Amygdala (tissue), 56 donors: Measurements from ENCODE around the gene UVRAG.

Experiments
- DNase-seq, 56 donors: peaks; one replicate each; lab custom pipeline; 2025; lab: John Stamatoyannopoulos, UW

Gene UVRAG

GRCh38 chr11:75802913-75803820 lies 11.8 kb upstream of the UVRAG start:
- DNase-seq, result peak in 54 of 56 donors; percentile 7 to 92 (median 49)

GRCh38 chr11:75809111-75809510 lies 5.9 kb upstream of the UVRAG start:
- DNase-seq, result no peak

- DNase-seq, result no peak
Observed at GRCh38 chr11:75809991-75810390, 5.0 kb upstream of the UVRAG start.

GRCh38 chr11:75810637-75811390 lies 4.2 kb upstream of the UVRAG start:
- no peak for DNase-seq

- DNase-seq, result no peak
Observed at GRCh38 chr11:75811485-75811884, 3.5 kb upstream of the UVRAG start.

GRCh38 chr11:75812542-75813040 lies 2.4 kb upstream of the UVRAG start:
- no peak for DNase-seq

- no peak for DNase-seq
Observed at GRCh38 chr11:75813124-75813523, 1.9 kb upstream of the UVRAG start.

- no peak for DNase-seq
Observed at GRCh38 chr11:75813622-75814039, 1.4 kb upstream of the UVRAG start.

- no peak for DNase-seq
Observed at GRCh38 chr11:75814363-75814676, 690 bp upstream of the UVRAG start.

GRCh38 chr11:75815345-75816168 lies 547 bp downstream of the UVRAG start:
- DNase-seq, result peak in 9 of 56 donors; percentile 42 to 62 (median 53)

GRCh38 chr11:75816561-75817239 lies 1.7 kb downstream of the UVRAG start:
- DNase-seq, result no peak

GRCh38 chr11:75820645-75821044 lies 5.6 kb downstream of the UVRAG start:
- DNase-seq, result no peak

GRCh38 chr11:75821202-75821601 lies 6.2 kb downstream of the UVRAG start:
- DNase-seq, result no peak

GRCh38 chr11:75822541-75822940 lies 7.5 kb downstream of the UVRAG start:
- no peak for DNase-seq

GRCh38 chr11:75823415-75823814 lies 8.4 kb downstream of the UVRAG start:
- no peak for DNase-seq

- no peak for DNase-seq
Observed at GRCh38 chr11:75823946-75824345, 8.9 kb downstream of the UVRAG start.

GRCh38 chr11:75826461-75827230 lies 11.6 kb downstream of the UVRAG start:
- DNase-seq, result no peak

GRCh38 chr11:75827562-75827961 lies 12.6 kb downstream of the UVRAG start:
- no peak for DNase-seq

GRCh38 chr11:75831915-75832502 lies 17.0 kb downstream of the UVRAG start:
- DNase-seq, result no peak
